GM23338 (cell line): ENCODE results near the gene CAD. TPM values are rescaled to one million over a fixed set of nuclear protein-coding genes. Genes with fewer than 3 reads are reported as not detected.

Source experiments
- ATAC-seq: fragments of 200-7000 bp; cut with Tn5 transposase; 3 replicates; pipeline ENCODE4 v1.9.1; 2020
- DNase-seq: peaks from one replicate; pipeline ENCODE4 v3.0.0-alpha.2; 2015; ENCODE audit warnings: low spot score
- H2AFZ ChIP-seq: fragments of 200-600 bp; sonication (generic); 2 replicates; pipeline ENCODE4 v1.8.0; 2016; ENCODE audit warnings: antibody characterized with exemption, mild to moderate bottlenecking, moderate library complexity
- H3F3A ChIP-seq: fragments of 200-600 bp; sonication (generic); replicated peaks from 2 replicates; pipeline ENCODE4 v1.8.0; 2017; ENCODE audit warnings: antibody characterized with exemption, mixed run types, low read depth
- H3K27ac ChIP-seq: fragments of 200-600 bp; sonication (generic); 2 replicates; pipeline ENCODE4 v1.6.1; 2016; ENCODE audit warnings: low read depth
- H3K27me3 ChIP-seq: fragments of 200-600 bp; sonication (generic); 2 replicates; pipeline ENCODE4 v1.8.0; 2016; ENCODE audit warnings: mild to moderate bottlenecking, mixed run types, moderate library complexity; ENCODE audit not compliant: insufficient read depth
- H3K36me3 ChIP-seq: fragments of 200-600 bp; sonication (generic); 2 replicates; pipeline ENCODE4 v1.8.0; 2016; ENCODE audit warnings: mild to moderate bottlenecking; ENCODE audit not compliant: insufficient read depth
- H3K4me1 ChIP-seq: fragments of 200-600 bp; sonication (generic); 2 replicates; pipeline ENCODE4 v1.8.0; 2016; ENCODE audit warnings: mild to moderate bottlenecking, moderate library complexity; ENCODE audit not compliant: insufficient read depth
- H3K4me2 ChIP-seq: fragments of 200-600 bp; sonication (generic); 2 replicates; pipeline ENCODE4 v1.7.1; 2017; ENCODE audit warnings: mixed run types
- H3K4me3 ChIP-seq: fragments of 200-600 bp; sonication (generic); 2 replicates; pipeline ENCODE4 v1.6.1; 2016; ENCODE audit warnings: mixed run types
- H3K79me2 ChIP-seq: fragments of 200-600 bp; sonication (generic); replicated peaks from 2 replicates; pipeline ENCODE4 v1.8.0; 2017; ENCODE audit warnings: mild to moderate bottlenecking; ENCODE audit not compliant: insufficient read depth
- H3K9me2 ChIP-seq: fragments of 200-600 bp; sonication (generic); 2 replicates; pipeline ENCODE4 v1.8.0; 2017; ENCODE audit not compliant: insufficient read depth
- H4K20me1 ChIP-seq: fragments of 200-600 bp; sonication (generic); replicated peaks from 2 replicates; pipeline ENCODE4 v1.8.0; 2017; ENCODE audit warnings: mild to moderate bottlenecking; ENCODE audit not compliant: insufficient read depth
- H3K27ac Mint-ChIP-seq: 2 replicates; pipeline ENCODE4 v1.8.0; 2020; ENCODE audit warnings: inconsistent platforms, mild to moderate bottlenecking, moderate library complexity, mixed read lengths
- H3K27me3 Mint-ChIP-seq: 3 replicates; pipeline ENCODE4 v1.8.0; 2022; ENCODE audit warnings: low read depth, mild to moderate bottlenecking, moderate library complexity, mixed read lengths, inconsistent platforms; ENCODE audit not compliant: insufficient read depth, poor library complexity
- H3K36me3 Mint-ChIP-seq: 3 replicates; pipeline ENCODE4 v1.8.0; 2021; ENCODE audit warnings: low read depth, mild to moderate bottlenecking, inconsistent platforms, moderate library complexity, mixed read lengths
- H3K4me1 Mint-ChIP-seq: 3 replicates; pipeline ENCODE4 v1.8.0; 2020; ENCODE audit warnings: mild to moderate bottlenecking, inconsistent platforms, mixed read lengths
- H3K4me3 Mint-ChIP-seq: 3 replicates; pipeline ENCODE4 v1.8.0; 2021; ENCODE audit warnings: moderate library complexity, mild to moderate bottlenecking, inconsistent platforms, mixed read lengths
- H3K9me3 Mint-ChIP-seq: 3 replicates; pipeline ENCODE4 v1.8.0; 2020; ENCODE audit warnings: moderate library complexity, mild to moderate bottlenecking, inconsistent platforms, mixed read lengths
- CREB1 ChIP-seq: fragments of 250-450 bp; sonication (Bioruptor Pico); IDR thresholded peaks from 2 replicates; pipeline ENCODE4 v1.5.0; 2020; ENCODE audit warnings: low read depth, mild to moderate bottlenecking, moderate library complexity
- ETS1 ChIP-seq: IDR thresholded peaks from 2 replicates; pipeline ENCODE4 v1.6.1; 2016; ENCODE audit warnings: antibody characterized with exemption
- EZH2 ChIP-seq: fragments of 200-600 bp; sonication (generic); IDR thresholded peaks from one replicate; pipeline ENCODE4 v1.8.0; 2017; ENCODE audit warnings: antibody characterized with exemption, mild to moderate bottlenecking, low read depth; ENCODE audit not compliant: unreplicated experiment
- EZH2phosphoT487 ChIP-seq: fragments of 200-600 bp; sonication (generic); IDR thresholded peaks from one replicate; pipeline ENCODE4 v1.8.1; 2018; ENCODE audit warnings: antibody characterized with exemption; ENCODE audit not compliant: unreplicated experiment
- POLR2AphosphoS5 ChIP-seq: IDR thresholded peaks from 2 replicates; pipeline ENCODE4 v1.6.1; 2016; ENCODE audit warnings: antibody characterized with exemption, low read depth
- REST ChIP-seq: IDR thresholded peaks from one replicate; pipeline ENCODE4 v1.6.1; 2018; ENCODE audit warnings: antibody characterized with exemption; ENCODE audit not compliant: unreplicated experiment
- STAT1 ChIP-seq: IDR thresholded peaks from one replicate; pipeline ENCODE4 v1.6.1; 2016; ENCODE audit warnings: antibody characterized with exemption; ENCODE audit not compliant: unreplicated experiment
- polyA plus RNA-seq: library from polyadenylated mRNA; unstranded; fragments of >200 nt; fragmentation: Nextera tagmentation; extraction: Ambion mirVana; gene quantifications from 2 replicates; pipeline ENCODE4 v1.2.1, GENCODE V29; 2016
- total RNA-seq: library from RNA; depleted of rRNA; stranded (reverse); fragments of >200 nt; shearing (Covaris generic); gene quantifications from 2 replicates; pipeline ENCODE4 v1.2.3, GENCODE V29; 2014

CAD gene
- total and polyA plus RNA-seq, 2 experiments from 2014 or later, result 38.1 to 147 TPM

DNA sequence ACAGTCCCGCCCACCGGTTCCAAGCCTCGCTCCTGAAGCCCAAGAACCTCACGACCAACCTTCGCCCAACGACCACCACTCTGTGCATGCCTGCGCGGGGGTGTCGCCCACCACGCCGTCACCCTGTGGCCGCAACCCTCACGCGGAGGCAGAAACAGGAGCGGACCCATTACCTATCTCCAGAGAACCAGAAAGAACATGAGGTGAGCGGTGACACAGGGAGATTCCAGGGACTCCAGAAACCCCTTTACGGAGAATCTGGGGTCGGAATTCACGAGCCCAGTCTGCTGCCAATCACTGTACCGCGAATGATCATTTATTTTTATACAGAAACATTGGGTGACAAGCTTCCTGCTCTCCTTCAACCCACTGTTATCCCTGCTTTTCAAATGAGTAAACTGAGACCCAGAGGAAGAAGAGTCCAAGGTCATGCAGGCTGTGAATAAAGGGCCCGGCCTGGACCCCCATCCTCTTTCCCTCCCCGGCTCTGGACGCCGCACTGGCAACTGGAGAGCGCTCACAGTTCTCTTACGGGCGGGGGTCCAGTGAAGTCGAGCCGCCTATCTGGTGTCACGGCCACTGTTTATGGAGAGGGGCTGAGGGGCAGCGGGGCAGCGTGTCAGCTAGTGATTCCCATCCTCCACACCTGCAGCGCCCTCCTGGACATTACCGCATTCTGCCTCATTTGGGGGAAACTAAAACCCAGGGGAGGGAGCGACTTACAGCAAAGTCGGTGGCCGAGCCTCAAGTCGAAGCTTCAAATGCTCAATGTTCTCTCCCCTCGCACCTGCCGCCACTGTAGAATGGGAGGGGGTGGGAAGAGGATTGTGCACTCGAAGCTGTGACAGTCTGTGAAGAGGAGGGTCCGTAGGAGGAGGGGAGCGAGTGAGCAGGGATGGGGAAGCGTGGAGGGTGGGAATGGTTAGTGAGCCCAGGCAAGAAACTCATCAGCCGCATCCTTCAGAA lies 46.4 kb downstream of the CAD start:
- no peak overlapping the region for H3K27ac ChIP-seq
- ATAC-seq, result peak; percentile 3
- peaks cover 82% of the 10 kb centered on the region for H3K27me3 ChIP-seq
- Mint-ChIP-seq H3K4me1 (peaks cover 23% of the 10 kb centered on the region), H3K4me3 (peak overlapping the region; percentile 79), H3K36me3 (no peaks in the 10 kb centered on the region; the same call in 2 of the 3 replicates), H3K27me3 (peaks cover 47% of the 10 kb centered on the region), H3K9me3 (no peaks in the 10 kb centered on the region), H3K27ac (no peak overlapping the region)
- H4K20me1 ChIP-seq, result no peaks in the 10 kb centered on the region; the same call in 1 of the 2 replicates
- H2AFZ ChIP-seq, result peak overlapping the region; percentile 99
- peak; percentile 58 for DNase-seq
- TF ChIP-seq EZH2 (peak; percentile 83), EZH2phosphoT487 (peak; percentile 79), ETS1 (no peak), REST (no peak), STAT1 (no peak), CREB1 (CRISPR knock-in tag) (no peak)
- H3F3A ChIP-seq, result 0 out of 2 replicates have a peak, but pooled peaks cover 9% of the 10 kb centered on the region
- H3K9me2 ChIP-seq, result no peaks in the 10 kb centered on the region
- peaks cover 17% of the 10 kb centered on the region for H3K4me1 ChIP-seq
- no peaks in the 10 kb centered on the region for H3K36me3 ChIP-seq
- peak overlapping the region; percentile 98 for H3K4me2 ChIP-seq
- no peaks in the 10 kb centered on the region for H3K79me2 ChIP-seq
- peak overlapping the region; percentile 82 for H3K4me3 ChIP-seq

- Mint-ChIP-seq H3K4me3 (peak overlapping the region; percentile 79), H3K4me1 (peaks cover 23% of the 10 kb centered on the region), H3K27me3 (peaks cover 46% of the 10 kb centered on the region), H3K9me3 (no peaks in the 10 kb centered on the region), H3K27ac (no peak overlapping the region), H3K36me3 (no peaks in the 10 kb centered on the region; the same call in 2 of the 3 replicates)
- Histone ChIP-seq H3K4me3 (peak overlapping the region; percentile 82), H4K20me1 (no peaks in the 10 kb centered on the region; the same call in 1 of the 2 replicates), H3K27me3 (peaks cover 82% of the 10 kb centered on the region), H2AFZ (peak overlapping the region; percentile 99), H3K36me3 (no peaks in the 10 kb centered on the region), H3K4me1 (peaks cover 17% of the 10 kb centered on the region), H3K79me2 (no peaks in the 10 kb centered on the region), H3K27ac (no peak overlapping the region), H3K4me2 (peak overlapping the region; percentile 98), H3K9me2 (no peaks in the 10 kb centered on the region), H3F3A (0 out of 2 replicates have a peak, but pooled peaks cover 9% of the 10 kb centered on the region)
- DNase-seq, result peak; percentile 77
- TF ChIP-seq EZH2 (peak; percentile 9), POLR2AphosphoS5 (peak; percentile 18), EZH2phosphoT487 (no peak)
- ATAC-seq, result peak; percentile 56
These were observed 47.1 kb downstream of the CAD start for GRCh38 chr2:27264253-27264752.
